ENCODE data around the gene LRRK1. TPM values are rescaled to one million over a fixed set of nuclear protein-coding genes. Genes with fewer than 3 reads are reported as not detected.

The LRRK1 gene
- total RNA-seq, 4 donors from 2014 or later = 9.4 to 35.5 (median 16.9) TPM

DNA sequence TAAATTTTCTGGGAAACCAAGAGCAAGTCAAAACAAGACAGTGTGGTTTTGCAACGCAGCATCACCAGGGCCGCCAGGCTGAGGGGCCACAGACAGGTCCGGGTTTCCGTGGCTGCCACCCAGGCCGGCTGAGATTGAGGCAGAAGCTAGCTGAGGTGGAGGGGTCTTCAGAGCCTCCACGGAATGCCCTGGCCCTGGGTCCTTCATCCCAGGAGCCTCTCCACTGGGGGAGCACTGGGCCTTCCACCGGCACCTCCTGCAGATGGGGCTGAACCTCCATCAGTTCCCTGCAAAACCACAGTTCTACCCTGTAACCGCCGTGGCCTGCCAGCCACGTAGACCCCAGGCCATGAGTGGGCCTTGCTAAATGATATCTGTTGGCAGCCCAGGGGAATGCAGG lies 180.0 kb downstream of the LRRK1 start:
- no peak for DNase-seq (ENCODE audit: low spot score)
- TF ChIP-seq, protein P1, sequence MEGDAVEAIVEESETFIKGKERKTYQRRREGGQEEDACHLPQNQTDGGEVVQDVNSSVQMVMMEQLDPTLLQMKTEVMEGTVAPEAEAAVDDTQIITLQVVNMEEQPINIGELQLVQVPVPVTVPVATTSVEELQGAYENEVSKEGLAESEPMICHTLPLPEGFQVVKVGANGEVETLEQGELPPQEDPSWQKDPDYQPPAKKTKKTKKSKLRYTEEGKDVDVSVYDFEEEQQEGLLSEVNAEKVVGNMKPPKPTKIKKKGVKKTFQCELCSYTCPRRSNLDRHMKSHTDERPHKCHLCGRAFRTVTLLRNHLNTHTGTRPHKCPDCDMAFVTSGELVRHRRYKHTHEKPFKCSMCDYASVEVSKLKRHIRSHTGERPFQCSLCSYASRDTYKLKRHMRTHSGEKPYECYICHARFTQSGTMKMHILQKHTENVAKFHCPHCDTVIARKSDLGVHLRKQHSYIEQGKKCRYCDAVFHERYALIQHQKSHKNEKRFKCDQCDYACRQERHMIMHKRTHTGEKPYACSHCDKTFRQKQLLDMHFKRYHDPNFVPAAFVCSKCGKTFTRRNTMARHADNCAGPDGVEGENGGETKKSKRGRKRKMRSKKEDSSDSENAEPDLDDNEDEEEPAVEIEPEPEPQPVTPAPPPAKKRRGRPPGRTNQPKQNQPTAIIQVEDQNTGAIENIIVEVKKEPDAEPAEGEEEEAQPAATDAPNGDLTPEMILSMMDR (IDR thresholded peaks at IDR 0.05) = no peak
- ATAC-seq (ENCODE audit: low FRiP score) = no peak

DNA sequence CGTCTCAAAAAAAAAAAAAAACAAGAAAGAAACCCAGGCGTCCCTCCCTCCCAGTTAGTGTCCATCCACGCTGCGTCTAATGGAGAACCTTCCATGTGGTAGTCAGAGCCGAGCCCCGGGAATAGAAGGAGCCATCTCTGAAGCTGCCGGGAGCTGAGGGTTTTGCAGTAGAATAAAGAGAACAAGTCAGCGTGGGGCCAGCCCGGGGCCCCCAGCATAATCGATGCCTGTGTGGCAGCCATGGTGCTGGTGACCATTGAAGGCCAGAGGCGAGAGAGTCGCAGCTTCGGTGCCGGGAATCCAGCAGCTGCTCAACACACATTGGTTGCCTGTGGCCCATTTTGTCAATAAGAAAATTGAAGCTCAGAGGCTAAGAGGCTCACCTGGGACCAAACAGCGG lies 181.0 kb downstream of the LRRK1 start:
- TF ChIP-seq, protein P1 (IDR thresholded peaks at IDR 0.05) = no peak
- ATAC-seq (ENCODE audit: low FRiP score) (no peak), DNase-seq (ENCODE audit: low spot score) (no peak)

DNA sequence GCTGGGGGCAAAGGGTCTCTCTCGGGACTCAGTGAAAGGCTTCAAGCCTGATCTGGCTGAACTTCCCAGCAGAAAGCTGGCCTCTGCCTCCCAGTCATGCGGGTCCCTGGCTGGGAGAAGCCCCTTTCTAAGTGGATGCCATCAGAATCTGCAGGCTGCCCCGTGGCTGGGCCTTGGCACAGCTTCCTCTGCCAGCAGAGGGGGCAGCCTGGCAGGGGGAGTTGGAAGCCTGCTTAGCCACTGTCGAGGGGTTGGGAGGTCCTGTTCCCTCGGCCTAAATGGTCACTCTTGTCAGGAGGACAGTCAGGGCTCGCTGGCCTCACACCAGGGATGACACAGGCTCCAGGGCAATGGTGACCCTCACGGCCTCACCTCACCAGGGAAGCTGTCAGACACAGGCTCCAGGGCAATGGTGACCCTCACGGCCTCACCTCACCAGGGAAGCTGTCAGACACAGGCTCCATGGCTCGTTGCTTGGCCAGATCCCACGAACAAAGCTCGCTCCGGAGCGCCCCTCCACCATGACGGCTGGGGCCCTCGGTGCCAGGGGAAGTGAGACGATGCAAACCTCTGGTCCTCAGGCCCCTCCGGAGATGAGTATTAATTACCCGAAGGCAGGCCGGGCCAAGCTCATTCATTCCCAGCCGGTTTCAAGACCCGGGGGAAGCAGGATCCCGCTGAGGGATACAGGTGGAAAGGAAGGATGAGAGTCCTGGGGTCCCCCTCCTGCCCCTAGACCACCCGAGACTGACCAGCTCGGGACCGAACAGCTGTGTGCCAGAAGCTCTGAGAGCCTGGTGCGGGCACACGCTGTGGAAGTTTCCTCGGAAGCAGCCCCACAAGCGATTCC lies 181.7 kb downstream of the LRRK1 start:
- no peak for DNase-seq (ENCODE audit: low spot score)
- ATAC-seq (ENCODE audit: low FRiP score) = no peak
- TF ChIP-seq, protein P1 (IDR thresholded peaks at IDR 0.05) = no peak

DNA sequence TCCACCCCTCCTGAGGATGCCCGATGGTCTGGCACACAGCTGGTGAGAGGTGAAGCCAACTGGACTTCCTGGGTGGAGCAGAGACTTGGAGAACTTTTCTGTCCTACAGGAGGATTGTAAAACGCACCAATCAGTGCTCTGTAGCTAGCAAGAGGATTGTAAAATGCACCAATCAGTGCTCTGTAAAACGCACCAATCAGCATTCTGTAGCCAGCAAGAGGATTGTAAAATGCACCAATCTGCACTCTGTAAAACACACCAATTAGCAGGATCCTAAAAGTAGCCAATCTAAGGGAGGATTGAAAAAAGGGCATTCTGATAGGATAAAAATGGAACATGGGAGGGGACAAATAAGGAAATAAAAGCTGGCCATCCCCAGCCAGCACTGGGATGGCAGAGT lies 182.5 kb downstream of the LRRK1 start:
- DNase-seq (ENCODE audit: low spot score) (no peak), ATAC-seq (ENCODE audit: low FRiP score) (no peak)
- TF ChIP-seq, protein P1 (IDR thresholded peaks at IDR 0.05) = no peak

DNA sequence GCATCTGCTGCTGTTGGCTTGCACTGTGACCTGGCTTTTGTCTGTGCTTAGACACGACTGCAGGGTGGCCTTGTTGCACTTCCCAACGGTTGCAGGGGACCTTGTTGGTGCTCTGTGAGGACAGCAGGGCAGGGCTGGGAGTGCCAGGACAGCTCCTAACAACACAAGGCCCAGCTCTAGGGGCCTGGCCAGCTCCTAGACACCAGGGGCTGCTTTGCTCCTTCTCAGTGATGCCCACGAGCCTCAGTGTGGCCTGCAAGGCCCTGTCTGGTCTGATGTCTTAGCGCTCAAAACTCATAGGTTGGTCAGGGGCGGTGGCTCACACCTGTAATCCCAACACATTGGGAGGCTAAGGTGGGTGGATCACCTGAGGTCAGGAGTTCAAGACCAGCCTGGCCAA lies 183.6 kb downstream of the LRRK1 start:
- TF ChIP-seq, protein P1 (IDR thresholded peaks at IDR 0.05) = no peak

DNA sequence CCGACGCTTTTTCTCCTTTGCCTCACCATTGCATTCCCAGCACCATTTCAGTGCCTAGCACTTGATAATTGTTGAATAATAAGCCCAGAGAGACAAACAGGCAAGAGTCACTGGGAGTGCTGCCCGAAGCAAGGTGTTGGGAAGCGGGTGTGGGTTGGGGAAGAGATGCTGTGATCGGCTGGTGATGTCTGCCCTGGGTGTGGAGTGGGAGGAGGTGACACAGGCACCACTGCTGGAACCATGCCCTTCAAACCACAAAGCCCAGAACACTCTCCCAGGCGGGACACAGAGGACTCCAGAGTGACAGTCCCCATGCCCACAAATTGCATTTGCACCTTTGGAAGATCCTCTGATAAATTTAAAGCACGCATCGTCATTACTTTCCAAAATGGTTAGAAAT lies 184.4 kb downstream of the LRRK1 start:
- TF ChIP-seq, protein P1 (IDR thresholded peaks at IDR 0.05) = no peak
- no peak for DNase-seq (ENCODE audit: low spot score)
- no peak for ATAC-seq (ENCODE audit: low FRiP score)

More for the DNA sequence above, 183.6 kb downstream of the LRRK1 start:
- ATAC-seq (ENCODE audit: low FRiP score) = no peak
- DNase-seq (ENCODE audit: low spot score) = no peak

DNA sequence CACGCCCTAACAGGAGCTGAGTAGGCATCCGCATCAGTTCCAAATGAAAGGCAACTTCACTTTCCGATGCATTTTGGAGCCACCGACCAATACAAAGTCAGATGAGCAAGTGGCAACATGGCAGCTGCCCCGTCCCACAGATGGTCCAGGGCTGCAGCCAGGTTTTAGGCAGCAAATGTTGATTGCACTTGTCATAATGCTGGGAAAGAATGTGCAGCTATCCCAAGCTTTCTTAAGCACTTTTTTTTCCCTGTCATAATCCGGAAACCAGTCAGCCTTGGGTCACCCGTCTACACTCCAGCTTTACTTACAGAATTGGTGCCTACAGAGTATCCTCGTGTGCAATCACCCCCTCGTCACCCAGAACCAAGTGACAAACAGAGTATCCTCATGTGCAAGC lies 185.0 kb downstream of the LRRK1 start:
- TF ChIP-seq, protein P1 (IDR thresholded peaks at IDR 0.05) = no peak
- no peak for ATAC-seq (ENCODE audit: low FRiP score)
- no peak for DNase-seq (ENCODE audit: low spot score)
